ENCODE data around the gene ARMC7.

DNA sequence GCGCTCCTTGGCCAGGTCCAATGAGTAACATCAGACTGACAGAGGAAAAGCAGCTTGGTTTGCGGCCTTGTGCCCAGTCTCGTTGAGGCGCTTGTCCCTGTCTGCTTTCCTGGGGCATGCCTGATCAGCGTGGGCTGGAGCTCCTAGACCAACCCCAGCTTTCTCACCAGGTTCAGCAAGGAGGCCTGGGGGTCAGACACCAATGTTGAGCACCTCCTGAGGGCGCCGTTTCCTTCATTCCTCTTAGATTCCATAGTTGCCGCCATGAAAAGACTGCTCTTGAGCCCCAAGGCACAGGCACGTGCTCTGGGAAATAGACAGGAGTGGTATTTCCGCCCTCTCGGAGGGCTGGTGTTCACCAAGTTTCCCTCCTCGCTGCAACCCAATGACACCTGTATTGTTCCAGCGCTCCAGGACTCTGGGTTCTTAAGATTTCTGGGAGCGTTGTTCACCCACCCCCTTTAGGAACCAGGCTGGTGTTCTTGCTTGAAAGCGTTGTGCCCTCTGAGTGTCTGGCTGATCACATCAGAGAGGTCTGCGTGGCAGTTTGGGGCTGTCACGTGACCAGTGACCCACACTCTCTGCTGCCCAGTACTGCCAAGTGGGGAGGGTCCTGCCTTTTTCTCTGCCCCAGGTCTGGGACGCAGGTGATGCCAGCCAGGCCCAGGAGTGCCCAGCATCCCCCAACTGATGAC lies 44.8 kb upstream of the ARMC7 start:
- TF ChIP-seq, protein P1, sequence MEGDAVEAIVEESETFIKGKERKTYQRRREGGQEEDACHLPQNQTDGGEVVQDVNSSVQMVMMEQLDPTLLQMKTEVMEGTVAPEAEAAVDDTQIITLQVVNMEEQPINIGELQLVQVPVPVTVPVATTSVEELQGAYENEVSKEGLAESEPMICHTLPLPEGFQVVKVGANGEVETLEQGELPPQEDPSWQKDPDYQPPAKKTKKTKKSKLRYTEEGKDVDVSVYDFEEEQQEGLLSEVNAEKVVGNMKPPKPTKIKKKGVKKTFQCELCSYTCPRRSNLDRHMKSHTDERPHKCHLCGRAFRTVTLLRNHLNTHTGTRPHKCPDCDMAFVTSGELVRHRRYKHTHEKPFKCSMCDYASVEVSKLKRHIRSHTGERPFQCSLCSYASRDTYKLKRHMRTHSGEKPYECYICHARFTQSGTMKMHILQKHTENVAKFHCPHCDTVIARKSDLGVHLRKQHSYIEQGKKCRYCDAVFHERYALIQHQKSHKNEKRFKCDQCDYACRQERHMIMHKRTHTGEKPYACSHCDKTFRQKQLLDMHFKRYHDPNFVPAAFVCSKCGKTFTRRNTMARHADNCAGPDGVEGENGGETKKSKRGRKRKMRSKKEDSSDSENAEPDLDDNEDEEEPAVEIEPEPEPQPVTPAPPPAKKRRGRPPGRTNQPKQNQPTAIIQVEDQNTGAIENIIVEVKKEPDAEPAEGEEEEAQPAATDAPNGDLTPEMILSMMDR (IDR thresholded peaks at IDR 0.05) = no peak
- no peak for TF ChIP-seq POLR2A (IDR thresholded peaks at IDR 0.05)

All from Peyer's patch (tissue), 4 donors.